ENCODE data around the gene ATAD2B.

GRCh38 chr2:23813438-23813837 is 113.5 kb downstream of the ATAD2B start:
- TF ChIP-seq POLR2A (IDR thresholded peaks at IDR 0.05) (no peak), CTCF (IDR thresholded peaks at IDR 0.05 in 4 of 5, conservative IDR thresholded peaks at IDR 0.05 in 1 of 5) (no peak)

All from gastrocnemius medialis (tissue), 4 donors.